Measurements from ENCODE around the gene PCDHGA7.

Gene PCDHGA7

DNA sequence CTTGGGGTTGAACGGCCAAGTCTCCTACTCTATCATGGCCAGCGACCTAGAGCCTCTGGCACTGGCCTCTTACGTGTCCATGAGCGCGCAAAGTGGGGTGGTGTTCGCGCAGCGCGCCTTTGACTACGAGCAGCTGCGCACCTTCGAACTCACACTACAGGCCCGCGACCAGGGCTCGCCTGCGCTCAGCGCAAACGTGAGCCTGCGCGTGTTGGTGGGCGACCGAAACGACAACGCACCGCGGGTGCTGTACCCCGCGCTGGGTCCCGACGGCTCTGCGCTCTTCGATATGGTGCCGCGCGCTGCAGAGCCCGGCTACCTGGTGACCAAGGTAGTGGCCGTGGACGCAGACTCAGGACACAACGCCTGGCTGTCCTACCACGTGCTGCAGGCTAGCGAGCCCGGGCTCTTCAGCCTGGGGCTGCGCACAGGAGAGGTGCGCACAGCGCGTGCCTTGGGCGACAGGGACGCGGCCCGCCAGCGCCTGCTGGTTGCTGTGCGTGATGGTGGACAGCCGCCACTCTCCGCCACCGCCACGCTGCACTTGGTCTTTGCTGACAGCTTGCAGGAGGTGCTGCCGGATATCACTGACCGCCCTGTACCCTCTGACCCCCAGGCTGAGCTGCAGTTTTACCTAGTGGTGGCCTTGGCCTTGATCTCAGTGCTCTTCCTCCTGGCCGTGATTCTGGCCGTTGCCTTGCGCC is 17.2 kb downstream of the PCDHGA7 start:
- no peak for TF ChIP-seq CTCF (IDR thresholded peaks at IDR 0.05; ENCODE audit: extremely low read depth, missing control alignments)

GRCh38 chr5:141402553-141403243 is 20.2 kb downstream of the PCDHGA7 start, which contains the start of gene PCDHGA9:
Gene PCDHGA9 (plus strand): TSS chr5:141402778. CDS start chr5:141402953, 175 bp downstream.
- DNase-seq (ENCODE audit: low spot score) = no peak
- no peak for TF ChIP-seq CTCF (IDR thresholded peaks at IDR 0.05; ENCODE audit: extremely low read depth, missing control alignments)

More for the DNA sequence above, 17.2 kb downstream of the PCDHGA7 start:
- DNase-seq (ENCODE audit: low spot score) = no peak

GRCh38 chr5:141403387-141403786 is 20.8 kb downstream of the PCDHGA7 start:
- DNase-seq (ENCODE audit: low spot score) = no peak
- no peak for TF ChIP-seq CTCF (IDR thresholded peaks at IDR 0.05; ENCODE audit: extremely low read depth, missing control alignments)

DNA sequence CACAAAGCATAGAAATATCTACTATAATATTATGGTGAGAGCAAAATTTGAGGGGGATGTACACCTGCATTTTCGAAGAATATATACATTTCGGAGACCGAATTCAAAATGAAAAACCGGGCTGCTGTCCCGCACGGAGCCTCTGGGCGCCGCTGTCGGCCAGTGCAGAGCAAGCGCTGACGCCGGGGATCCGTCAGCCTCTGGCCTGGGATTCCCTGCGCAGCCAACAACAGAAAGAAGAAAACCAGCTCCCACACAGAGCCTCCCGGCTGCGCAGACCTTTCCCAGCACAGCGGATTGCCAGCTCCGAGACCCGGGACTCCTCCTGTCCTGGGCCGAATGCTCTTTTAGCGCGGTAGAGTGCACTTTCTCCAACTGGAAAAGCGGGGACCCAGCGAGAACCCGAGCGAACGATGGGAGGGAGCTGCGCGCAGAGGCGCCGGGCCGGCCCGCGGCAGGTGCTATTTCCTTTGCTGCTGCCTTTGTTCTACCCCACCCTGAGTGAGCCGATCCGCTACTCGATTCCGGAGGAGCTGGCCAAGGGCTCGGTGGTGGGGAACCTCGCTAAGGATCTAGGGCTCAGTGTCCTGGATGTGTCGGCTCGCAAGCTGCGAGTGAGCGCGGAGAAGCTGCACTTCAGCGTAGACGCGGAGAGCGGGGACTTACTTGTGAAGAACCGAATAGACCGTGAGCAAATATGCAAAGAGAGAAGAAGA is 25.4 kb downstream of the PCDHGA7 start, which contains the start of gene PCDHGB6:
Gene PCDHGB6 (plus strand): TSS at position 232 of the 716 bp plus-strand sequence. CDS start 182 bp downstream, at position 414.
- peak; percentile 64 for TF ChIP-seq CTCF (IDR thresholded peaks at IDR 0.05; ENCODE audit: extremely low read depth, missing control alignments)
- peak; percentile 66 for DNase-seq (ENCODE audit: low spot score)

DNA sequence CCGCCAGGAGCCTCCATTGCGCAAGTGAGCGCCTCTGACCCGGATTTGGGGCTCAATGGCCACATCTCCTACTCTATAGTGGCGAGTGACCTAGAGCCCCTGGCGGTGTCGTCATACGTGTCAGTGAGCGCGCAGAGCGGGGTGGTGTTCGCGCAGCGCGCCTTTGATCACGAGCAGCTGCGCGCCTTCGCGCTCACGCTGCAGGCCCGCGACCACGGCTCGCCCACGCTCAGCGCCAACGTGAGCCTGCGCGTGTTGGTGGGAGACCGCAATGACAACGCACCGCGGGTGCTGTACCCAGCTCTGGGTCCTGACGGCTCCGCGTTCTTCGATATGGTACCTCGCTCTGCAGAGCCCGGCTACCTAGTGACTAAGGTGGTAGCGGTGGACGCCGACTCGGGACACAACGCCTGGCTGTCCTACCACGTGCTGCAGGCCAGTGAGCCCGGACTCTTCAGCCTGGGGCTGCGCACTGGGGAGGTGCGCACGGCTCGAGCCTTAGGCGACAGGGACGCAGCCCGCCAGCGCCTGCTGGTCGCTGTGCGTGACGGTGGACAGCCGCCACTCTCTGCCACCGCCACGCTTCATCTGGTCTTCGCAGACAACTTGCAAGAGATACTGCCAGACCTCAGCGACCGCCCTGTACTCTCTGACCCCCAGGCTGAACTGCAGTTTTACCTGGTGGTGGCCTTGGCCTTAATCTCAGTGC is 27.2 kb downstream of the PCDHGA7 start:
- no peak for TF ChIP-seq CTCF (IDR thresholded peaks at IDR 0.05; ENCODE audit: extremely low read depth, missing control alignments)

GRCh38 chr5:141411575-141411974 is 29.0 kb downstream of the PCDHGA7 start:
- TF ChIP-seq CTCF (IDR thresholded peaks at IDR 0.05; ENCODE audit: extremely low read depth, missing control alignments) = no peak
- no peak for DNase-seq (ENCODE audit: low spot score)

More for the DNA sequence above, 27.2 kb downstream of the PCDHGA7 start:
- DNase-seq (ENCODE audit: low spot score) = no peak
